Spleen (tissue), 11 donors: Measurements from ENCODE around the gene TARBP1. TPM values are rescaled to one million over a fixed set of nuclear protein-coding genes. Genes with fewer than 3 reads are reported as not detected.

Source experiments
- DNase-seq: peaks from one replicate; pipeline ENCODE4 v3.0.0-alpha.2; 2020
- H3K27ac ChIP-seq, 8 donors: fragments of 200-600 bp; sonication (generic) in 7 of 8; 1 replicate in 4 of 8; 2 replicates in 4 of 8; pipeline versions ENCODE4 v1.5.0 to v1.8.0; 2016 to 2021; ENCODE audit warnings: inconsistent platforms in 4 of 8, mild to moderate bottlenecking in 4 of 8, moderate library complexity in 1 of 8
- H3K27me3 ChIP-seq, 7 donors: fragments of 200-600 bp; sonication (generic) in 6 of 7; replicated peaks in 1 of 7; 1 replicate in 4 of 7; 2 replicates in 3 of 7; pipeline versions ENCODE4 v1.5.0 to v1.8.0; 2016 to 2021; ENCODE audit warnings: inconsistent platforms in 3 of 7, mild to moderate bottlenecking in 1 of 7
- H3K36me3 ChIP-seq, 6 donors: fragments of 200-600 bp; sonication (generic) in 5 of 6; 1 replicate in 4 of 6; 2 replicates in 2 of 6; pipeline versions ENCODE4 v1.5.0 to v1.8.0; 2016 to 2021; ENCODE audit warnings: inconsistent platforms in 2 of 6
- H3K4me1 ChIP-seq, 6 donors: fragments of 200-600 bp; sonication (generic) in 5 of 6; 1 replicate in 3 of 6; 2 replicates in 3 of 6; pipeline versions ENCODE4 v1.5.0 to v1.8.0; 2016 to 2021; ENCODE audit warnings: inconsistent platforms in 3 of 6
- H3K4me3 ChIP-seq, 8 donors: fragments of 200-600 bp; sonication (generic) in 7 of 8; 1 replicate in 4 of 8; 2 replicates in 4 of 8; pipeline versions ENCODE4 v1.5.0 to v1.8.0; 2016 to 2021; ENCODE audit warnings: inconsistent platforms in 4 of 8, mild to moderate bottlenecking in 4 of 8, moderate library complexity in 2 of 8
- H3K9me3 ChIP-seq, 8 donors: fragments of 200-600 bp; sonication (generic) in 7 of 8; 1 replicate in 4 of 8; 2 replicates in 4 of 8; pipeline versions ENCODE4 v1.5.0 to v1.8.0; 2016 to 2021; ENCODE audit warnings: inconsistent platforms in 4 of 8
- POLR2A ChIP-seq, 3 donors: fragments of 450-650 bp; IDR thresholded peaks; one replicate each; pipeline ENCODE4 v1.5.1; 2017; ENCODE audit warnings: antibody characterized with exemption in 3 of 3, mild to moderate bottlenecking in 1 of 3
- POLR2AphosphoS5 ChIP-seq, 3 donors: sonication (generic); formaldehyde crosslinking; IDR thresholded peaks; one replicate each; pipeline ENCODE4 v1.5.1; 2017; ENCODE audit warnings: antibody characterized with exemption in 3 of 3
- WGBS, 5 donors: extraction: QIAGEN DNeasy Blood & Tissue Kit in 3 of 5; methylation state at CpG; one replicate each; pipeline versions ENCODE4 v1.1.5 to v1.1.7; 2013 to 2018; 5-methylcytosine and 5-hydroxymethylcytosine counted together
- intact Hi-C: fragments of 100-400 bp; cut with DNase I; formaldehyde crosslinking; loops from one replicate; pipeline ENCODE4 v1.15.0; 2023; ENCODE audit warnings: low total_unique reads
- polyA plus RNA-seq, 3 donors: library from polyadenylated mRNA; stranded (reverse); fragments of 200-250 nt; gene quantifications; one replicate each; pipeline ENCODE4 v1.2.1, GENCODE V29; 2013
- total RNA-seq, 7 donors: library from RNA; depleted of rRNA in 3 of 7; stranded (reverse); fragments of >200 nt in 3 of 7; fragmentation: NEBNext Ultra II Directional in 4 of 7; extraction: Animal tissue kit (Norgen Biotek cat#: 25700) in 4 of 7; gene quantifications; one replicate each; pipeline versions ENCODE4 v1.1.0 to v1.2.1, GENCODE V29; 2016 to 2021
- TF ChIP-seq, protein P1 (sequence below), 11 experiments: fragments of 200-600 bp in 7 of 11; fragments of 450-650 bp in 4 of 11; sonication (generic) in 4 of 11; IDR thresholded peaks in 8 of 11; conservative IDR thresholded peaks in 3 of 11; 1 replicate in 7 of 11; 2 replicates in 4 of 11; pipeline versions ENCODE4 v1.4.0 to v1.8.0; 2016 to 2021; ENCODE audit warnings: antibody characterized with exemption in 11 of 11, inconsistent platforms in 4 of 11, mild to moderate bottlenecking in 1 of 11
- donor health status: healthy with polysubstance abuse.
- donor health status: DM: no; HTN: no; CAD: no; lungs with moderate emphysema.
- donor health status: DM: no; HTN: no; CAD: no.
- donor health status: Bipolar disorder and iron deficiency.
- donor health status: healthy.
- donor health status: DM: no; HTN: no; CAD: no.
- donor health status: DM: yes; HTN: yes; CAD: no.

TARBP1 gene
- total and polyA plus RNA-seq, 10 donors, result 27.1 to 99.7 (median 40.3) TPM

DNA sequence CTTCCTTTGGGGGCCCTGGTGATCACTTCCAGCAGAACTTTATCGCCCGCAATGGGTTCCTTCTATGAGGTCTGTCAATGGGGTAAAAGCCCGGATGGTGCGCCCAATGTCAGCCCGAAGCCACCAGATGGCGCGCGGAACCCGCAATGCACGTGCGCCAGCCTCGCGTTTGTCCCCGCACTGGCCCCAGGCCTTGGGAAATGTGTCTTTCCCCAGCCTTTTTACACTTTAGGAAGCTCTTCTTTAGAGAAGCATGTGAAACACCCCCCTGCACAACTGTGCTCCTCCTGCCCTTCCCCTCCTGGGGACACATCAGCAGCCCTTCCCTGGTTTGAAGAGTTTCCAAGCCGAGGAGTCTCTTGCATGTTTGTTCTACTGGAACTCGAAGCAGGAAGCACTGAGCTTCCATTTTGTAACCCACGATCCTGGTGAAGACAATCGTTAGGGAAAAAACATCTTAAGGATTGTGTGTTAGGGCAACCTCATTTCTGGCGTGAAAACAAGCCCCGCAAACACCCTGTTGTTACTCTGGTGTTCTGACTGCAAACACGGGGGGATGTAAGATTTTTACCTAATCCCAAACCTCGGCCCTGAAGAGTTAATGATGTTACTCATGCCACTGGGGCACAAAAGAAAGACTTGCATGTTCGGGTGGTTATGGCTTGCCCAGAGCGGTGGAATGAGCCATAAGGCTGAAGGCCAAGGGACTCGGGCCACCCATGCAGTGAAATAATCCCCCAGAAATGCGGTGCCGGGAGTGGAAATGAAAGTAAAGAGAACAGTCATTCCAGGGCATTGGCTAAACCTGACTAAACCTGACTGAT, 20.4 kb upstream of the TARBP1 start:
- Histone ChIP-seq H3K9me3 (no peaks in the 10 kb centered on the region), H3K36me3 (no peaks in the 10 kb centered on the region), H3K4me3 (peak overlapping the region in 2 of 8 donors; percentile 3 to 49), H3K4me1 (peaks cover 6 to 31% (median 23%) of the 10 kb centered on the region in 6 donors), H3K27me3 (no peaks in the 10 kb centered on the region), H3K27ac (peak overlapping the region in 7 of 8 donors; percentile 61 to 81 (median 73))
- TF ChIP-seq POLR2A (IDR thresholded peaks at IDR 0.05) (no peak), POLR2AphosphoS5 (IDR thresholded peaks at IDR 0.05) (peak; percentile 72 to 86 (median 79))
- TF ChIP-seq, protein P1, sequence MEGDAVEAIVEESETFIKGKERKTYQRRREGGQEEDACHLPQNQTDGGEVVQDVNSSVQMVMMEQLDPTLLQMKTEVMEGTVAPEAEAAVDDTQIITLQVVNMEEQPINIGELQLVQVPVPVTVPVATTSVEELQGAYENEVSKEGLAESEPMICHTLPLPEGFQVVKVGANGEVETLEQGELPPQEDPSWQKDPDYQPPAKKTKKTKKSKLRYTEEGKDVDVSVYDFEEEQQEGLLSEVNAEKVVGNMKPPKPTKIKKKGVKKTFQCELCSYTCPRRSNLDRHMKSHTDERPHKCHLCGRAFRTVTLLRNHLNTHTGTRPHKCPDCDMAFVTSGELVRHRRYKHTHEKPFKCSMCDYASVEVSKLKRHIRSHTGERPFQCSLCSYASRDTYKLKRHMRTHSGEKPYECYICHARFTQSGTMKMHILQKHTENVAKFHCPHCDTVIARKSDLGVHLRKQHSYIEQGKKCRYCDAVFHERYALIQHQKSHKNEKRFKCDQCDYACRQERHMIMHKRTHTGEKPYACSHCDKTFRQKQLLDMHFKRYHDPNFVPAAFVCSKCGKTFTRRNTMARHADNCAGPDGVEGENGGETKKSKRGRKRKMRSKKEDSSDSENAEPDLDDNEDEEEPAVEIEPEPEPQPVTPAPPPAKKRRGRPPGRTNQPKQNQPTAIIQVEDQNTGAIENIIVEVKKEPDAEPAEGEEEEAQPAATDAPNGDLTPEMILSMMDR (IDR thresholded peaks at IDR 0.05 in 8 of 11, conservative IDR thresholded peaks at IDR 0.05 in 3 of 11), result peak; percentile 81 to 95 (median 93)
- DNase-seq, result peak; percentile 96
- intact Hi-C loops, result loop anchor here (2.0 to 5.0 kb wide), 2 partner anchors 98 to 583 kb away; no protein-coding TSS in a partner anchor
- 25 to 31% (median 29%) methylated on average over 26 to 27 of the region's 27 CpGs for WGBS, 5 donors

DNA sequence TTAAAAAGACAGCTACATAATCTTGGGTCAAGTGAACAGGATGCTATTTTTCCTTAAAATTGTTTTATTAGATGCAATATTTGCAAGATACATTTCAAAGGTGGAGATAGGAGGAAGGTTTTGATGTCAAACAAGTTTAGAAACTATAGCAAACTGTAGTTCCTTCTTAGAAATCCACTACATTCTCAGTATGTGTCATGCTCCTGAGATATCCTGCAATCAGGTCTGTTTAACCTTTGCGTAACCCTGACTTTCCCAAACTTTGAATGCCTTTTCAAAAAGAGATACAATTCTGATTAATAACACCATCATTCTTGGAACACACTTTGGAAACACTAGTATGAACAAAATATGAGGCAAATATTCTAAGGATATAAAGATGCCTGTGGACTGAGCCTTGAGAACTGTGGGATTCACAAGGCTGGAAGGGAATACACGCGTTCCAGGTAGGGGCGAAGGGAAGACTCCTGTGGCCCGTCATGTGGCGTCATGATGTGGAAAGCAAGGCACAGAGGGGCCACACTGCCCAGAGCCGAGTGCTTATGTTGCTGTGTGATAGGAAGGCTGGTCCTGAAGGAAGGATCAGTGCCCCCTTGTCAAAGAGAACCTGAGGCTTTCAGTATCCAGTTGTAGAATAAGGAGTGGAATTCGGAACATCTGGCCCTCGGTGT, 19.6 kb upstream of the TARBP1 start:
- WGBS, 5 donors, result 45 to 62% (median 52%) methylated on average over 9 of the region's 9 CpGs
- Histone ChIP-seq H3K9me3 (no peaks in the 10 kb centered on the region), H3K27ac (peak overlapping the region in 7 of 8 donors; percentile 13 to 81 (median 73)), H3K36me3 (no peaks in the 10 kb centered on the region), H3K4me1 (peaks cover 6 to 31% (median 23%) of the 10 kb centered on the region in 6 donors), H3K4me3 (peak overlapping the region in 1 of 8 donors; percentile 49), H3K27me3 (no peaks in the 10 kb centered on the region)
- no peak for DNase-seq
- intact Hi-C loops, result loop anchor here (2.0 to 5.0 kb wide), 2 partner anchors 99 to 584 kb away; no protein-coding TSS in a partner anchor
- TF ChIP-seq POLR2A (IDR thresholded peaks at IDR 0.05) (no peak), POLR2AphosphoS5 (IDR thresholded peaks at IDR 0.05) (no peak)
- TF ChIP-seq, protein P1 (IDR thresholded peaks at IDR 0.05 in 8 of 11, conservative IDR thresholded peaks at IDR 0.05 in 3 of 11), result no peak

DNA sequence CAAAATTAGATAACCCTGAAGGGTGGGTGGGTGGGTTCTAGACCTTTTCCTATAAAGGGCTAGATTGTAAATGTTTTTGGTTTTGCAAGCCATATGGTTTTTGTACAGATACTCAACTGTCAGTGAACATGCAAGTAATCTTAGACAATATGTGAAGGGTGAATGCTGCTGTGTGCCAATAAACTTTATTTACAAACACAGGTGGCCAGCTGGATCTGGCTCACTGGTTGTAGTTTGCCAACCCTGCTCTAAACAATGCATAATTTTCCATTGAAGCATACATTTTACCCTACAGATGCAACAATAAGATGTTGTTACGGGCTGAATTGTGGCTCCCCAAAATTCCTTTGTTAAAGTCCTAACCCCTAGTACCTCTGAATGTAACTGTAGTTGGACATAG, 18.6 kb upstream of the TARBP1 start:
- TF ChIP-seq, protein P1 (IDR thresholded peaks at IDR 0.05 in 8 of 11, conservative IDR thresholded peaks at IDR 0.05 in 3 of 11), result no peak
- TF ChIP-seq POLR2A (IDR thresholded peaks at IDR 0.05) (no peak), POLR2AphosphoS5 (IDR thresholded peaks at IDR 0.05) (no peak)
- no peak for DNase-seq
- WGBS, 5 donors, result 87 to 100% (median 97%) methylated on average over 1 of the region's 1 CpG

More for the DNA sequence above, 18.6 kb upstream of the TARBP1 start:
- Histone ChIP-seq H3K27ac (no peak overlapping the region), H3K9me3 (no peaks in the 10 kb centered on the region), H3K4me1 (peaks cover 6 to 31% (median 23%) of the 10 kb centered on the region in 6 donors), H3K36me3 (no peaks in the 10 kb centered on the region), H3K27me3 (no peaks in the 10 kb centered on the region), H3K4me3 (no peak overlapping the region)
- intact Hi-C loops, result loop anchor here (5.0 kb wide), 1 partner anchor 100 kb away; no protein-coding TSS in a partner anchor
